Occipital lobe (tissue), 3 donors: ENCODE measurements around the gene SQOR. TPM values are rescaled to one million over a fixed set of nuclear protein-coding genes. Genes with fewer than 3 reads are reported as not detected.

ENCODE experiments used
- DNase-seq: peaks from one replicate; lab custom pipeline; 2025; lab: John Stamatoyannopoulos, UW
- small RNA-seq: library from RNA; depleted of rRNA; stranded (forward); fragments of <200 nt; gene quantifications from one replicate; pipeline ENCODE3, GENCODE V24; 2014
- total RNA-seq: library from RNA; depleted of rRNA; stranded (reverse); fragments of >200 nt; gene quantifications from one replicate; pipeline ENCODE4 v1.2.3, GENCODE V29; 2014

SQOR gene
- total RNA-seq, 1 donor from 2014 or later: 3.1 TPM

DNA sequence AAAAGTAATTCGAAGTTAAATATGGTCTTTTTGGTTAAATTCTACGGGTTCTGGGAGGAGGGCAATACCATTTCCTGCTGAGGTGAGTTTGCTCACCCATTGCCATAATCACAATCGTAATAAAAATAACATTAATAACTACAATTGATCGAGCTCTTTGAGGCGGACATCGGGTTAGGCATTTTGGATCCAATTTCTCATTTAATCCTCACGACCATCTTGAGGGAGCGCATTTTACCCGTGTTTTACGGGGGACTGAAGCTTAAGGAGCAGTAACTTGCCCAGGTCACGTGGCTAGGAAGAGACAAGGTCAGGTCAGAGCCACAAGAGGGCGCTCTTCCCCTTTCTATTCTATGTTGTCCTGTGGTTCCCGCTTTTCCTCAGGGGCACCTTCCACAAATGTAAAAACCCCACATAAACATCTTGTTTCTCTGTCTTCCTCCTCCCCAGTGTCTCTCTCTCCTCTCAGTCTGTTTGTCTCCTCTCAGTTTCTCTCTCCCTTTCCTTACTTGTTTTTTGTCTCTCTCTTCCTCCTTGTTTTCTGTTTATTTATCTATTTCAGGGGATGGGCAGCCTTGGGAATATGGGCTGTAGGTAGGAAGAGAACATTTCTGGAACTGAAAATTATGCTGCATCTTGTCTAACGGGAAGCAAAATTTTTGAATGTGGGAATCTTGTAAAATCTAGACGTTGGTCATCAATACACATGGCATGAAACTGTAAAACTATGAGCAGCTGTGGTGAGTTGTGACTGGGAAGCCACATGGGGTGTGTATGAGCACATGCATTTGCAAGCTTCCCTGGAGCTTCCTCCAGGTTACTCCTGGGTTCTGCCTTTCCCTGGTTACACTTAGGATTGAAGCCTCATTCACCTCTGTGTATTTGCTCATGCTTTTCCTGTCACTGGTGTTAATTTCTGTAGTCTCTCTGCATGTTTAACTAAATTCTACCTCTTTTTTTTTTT, 71.0 kb downstream of the SQOR start:
- peak; percentile 67 for DNase-seq

DNA sequence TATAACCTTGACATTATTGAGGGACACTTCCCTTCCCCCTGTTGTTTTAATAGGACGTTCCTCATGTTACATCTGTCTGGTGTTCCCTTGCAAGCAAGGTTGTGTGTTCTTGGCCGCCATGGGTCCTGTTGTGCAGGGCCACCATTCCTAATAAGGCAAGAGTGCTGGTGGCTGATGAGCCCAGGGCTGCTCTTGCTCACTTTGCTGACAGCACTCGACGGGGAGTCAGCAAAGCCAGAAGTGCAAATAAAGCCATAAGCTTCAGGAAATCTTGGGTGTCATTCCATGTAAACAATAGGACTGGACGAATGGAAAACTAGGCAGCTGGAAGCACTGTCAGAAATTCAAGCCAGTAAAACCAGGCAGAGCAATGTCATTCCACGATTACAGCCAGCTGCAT, 75.8 kb downstream of the SQOR start:
- no peak for DNase-seq

DNA sequence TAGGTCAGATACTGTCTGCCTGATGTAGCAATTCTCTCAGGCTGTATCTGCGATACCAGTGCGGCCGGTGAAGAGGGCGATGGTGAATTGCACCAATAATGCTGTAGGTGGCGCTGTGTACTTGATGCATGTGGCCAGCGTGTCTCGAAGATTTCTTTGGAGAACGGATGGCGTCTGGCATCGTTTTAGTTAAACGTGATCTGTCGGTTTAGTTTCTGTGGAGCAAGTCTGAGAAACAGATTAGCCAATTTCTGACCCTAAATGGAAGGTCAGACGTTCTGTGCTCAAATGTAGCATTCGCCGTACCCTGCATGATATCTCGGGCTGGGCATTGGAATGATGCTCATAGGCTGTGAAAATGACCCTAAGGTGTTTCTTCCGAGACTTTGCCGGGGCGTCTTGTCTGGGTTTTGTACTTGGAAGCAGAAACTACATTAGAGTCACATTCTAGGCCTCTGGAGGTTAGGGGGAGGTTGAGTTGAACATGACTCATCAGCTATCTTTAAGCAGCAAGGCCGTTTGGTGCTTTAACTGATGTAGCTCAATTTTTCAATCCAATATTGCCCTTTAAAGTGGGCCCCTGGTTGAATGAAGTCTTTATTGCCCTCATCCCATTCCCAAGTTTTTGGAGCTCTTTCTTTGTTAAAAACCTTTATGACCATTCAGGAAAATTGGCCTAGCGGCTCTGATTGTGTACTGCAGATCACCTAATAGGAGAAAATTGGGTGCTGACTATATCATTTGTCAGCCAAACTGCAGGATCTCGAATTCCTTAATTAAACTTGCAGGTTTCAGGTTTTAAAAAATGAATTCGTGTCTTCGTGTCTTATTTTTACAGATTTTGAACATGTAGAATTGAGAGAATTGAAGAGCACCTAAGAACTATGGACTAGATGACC, 80.0 kb downstream of the SQOR start:
- peak; percentile 40 for DNase-seq

DNA sequence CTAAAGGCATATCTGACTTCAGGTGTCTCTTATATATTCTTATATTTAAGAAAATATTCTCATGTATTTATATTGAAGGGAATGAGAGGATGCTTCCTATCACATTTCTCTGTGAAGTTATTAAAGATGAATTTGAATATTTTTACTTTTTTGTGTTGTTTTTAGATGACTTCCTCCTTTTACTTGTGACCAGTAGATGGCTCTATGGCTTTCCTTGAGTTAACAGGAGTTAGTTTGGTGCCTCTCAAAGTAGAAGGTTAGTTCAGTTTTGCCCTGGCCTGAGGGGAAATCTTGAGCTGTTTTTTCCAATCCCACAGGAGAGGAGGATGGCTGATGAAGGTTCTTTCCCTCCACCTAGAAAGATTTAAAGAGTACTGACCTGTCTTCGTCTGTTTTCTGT, 80.7 kb downstream of the SQOR start:
- DNase-seq: no peak

DNA sequence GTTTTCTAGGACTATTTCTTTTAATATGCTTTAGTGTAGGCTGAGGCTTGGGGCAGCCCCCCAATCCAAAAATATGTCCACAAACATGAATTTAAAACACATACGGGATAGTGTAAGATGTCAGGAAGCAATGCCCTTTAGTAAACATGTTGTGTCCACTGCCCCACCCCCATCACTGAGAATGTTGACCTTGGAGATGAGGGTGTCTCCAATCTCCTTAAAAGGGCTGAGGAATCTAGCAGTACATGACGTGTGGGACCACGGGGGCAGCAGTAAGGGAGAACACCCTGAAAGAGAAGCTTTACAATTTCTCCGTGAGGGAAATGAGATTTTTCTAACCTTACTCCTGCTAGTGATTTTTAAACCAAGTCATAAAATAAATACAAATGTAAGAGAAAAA, 84.7 kb downstream of the SQOR start:
- no peak for DNase-seq

DNA sequence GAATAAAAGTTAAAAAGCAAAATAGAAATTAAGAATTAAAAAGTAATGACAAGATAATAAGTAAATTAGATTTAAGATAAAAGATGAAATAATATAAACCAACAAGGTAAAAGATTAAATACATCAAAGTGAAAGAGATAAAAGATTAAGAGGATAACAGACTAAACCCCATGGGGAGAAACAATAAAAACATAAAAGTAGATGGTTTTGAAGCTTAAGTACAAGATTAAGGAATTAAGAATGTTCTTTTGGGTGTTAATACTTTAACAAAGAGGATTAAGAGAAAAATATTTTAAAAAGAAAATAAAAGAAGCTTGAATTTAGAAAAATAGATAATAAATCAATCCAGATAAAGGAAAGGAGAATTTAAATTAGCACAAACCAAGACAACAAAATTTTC, 85.4 kb downstream of the SQOR start:
- no peak for DNase-seq

DNA sequence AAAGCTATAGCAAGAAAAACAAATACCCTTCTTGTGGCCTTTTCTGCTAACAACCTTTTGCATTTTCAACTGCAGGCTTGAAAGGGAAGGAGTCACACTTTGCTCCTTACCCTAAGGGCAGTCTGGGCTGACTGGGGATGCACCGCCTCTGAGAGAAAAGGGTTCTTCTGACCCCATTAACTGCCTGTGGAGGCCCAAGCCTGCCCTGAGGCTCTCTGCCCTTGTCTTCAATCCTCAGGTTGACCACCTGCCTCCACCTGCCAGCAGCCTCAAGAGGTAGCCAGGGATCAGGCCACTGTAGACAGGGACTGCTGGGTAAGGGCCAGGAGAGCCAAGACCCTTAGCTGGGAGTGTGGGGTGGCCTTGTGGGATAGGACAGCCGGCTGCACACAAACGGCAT, 93.8 kb downstream of the SQOR start:
- no peak for DNase-seq

DNA sequence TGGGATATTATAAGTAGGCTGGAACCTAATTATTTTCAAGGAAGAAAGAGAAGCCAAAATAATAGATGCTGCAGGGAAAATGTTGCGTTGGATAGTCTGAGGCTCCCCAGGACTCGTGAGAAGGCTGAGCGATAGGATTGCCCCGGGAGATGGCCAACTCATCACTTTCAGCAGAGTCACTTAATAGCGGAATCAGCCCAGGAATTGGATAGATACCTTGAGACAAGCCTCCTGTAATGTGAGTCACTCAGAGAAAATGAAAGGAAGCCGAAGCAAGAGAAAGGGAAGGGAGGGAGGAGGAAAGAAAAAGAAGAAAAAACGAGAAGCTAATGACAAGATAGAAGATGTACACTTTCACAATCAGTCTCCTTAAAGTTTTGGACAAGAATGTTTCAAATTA, 94.3 kb downstream of the SQOR start:
- DNase-seq: no peak

DNA sequence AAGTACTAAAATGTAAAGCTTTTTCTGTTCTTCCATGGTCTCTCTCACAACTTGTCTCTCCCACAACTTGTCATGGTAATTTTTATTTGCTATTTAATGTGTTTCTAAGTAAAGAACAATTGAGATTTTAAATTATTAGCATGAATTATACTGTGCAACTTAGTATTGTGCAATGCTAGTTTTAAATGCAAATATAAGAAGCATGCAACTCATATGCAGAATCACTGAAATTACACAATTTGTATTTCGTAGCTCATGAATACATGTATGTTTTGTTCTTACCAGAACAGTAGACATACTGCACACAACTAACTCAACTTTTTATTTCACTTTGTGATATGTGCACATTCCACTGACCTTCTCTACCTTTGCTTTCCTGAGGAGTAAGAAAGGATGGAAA, 96.5 kb downstream of the SQOR start:
- DNase-seq: no peak

DNA sequence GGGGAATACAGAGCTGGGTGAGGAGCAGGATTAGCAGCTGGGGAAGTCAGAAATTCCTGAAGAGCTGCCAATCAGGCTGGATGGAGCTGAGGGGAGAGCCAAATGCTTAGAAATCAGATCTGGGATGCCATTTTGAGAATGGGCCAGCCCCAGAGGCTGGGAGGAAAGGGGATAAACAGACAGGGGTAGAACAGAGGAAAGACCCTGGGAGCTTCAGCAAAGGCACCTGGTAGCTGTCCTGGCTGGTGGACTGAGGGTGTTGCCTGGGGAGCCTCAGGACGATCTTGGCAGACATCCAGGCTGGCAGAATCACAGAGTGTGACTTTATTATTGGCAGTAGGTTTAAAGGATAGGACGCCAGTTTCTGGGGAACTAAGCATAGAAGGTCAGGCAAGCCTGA, 97.8 kb downstream of the SQOR start:
- no peak for DNase-seq

DNA sequence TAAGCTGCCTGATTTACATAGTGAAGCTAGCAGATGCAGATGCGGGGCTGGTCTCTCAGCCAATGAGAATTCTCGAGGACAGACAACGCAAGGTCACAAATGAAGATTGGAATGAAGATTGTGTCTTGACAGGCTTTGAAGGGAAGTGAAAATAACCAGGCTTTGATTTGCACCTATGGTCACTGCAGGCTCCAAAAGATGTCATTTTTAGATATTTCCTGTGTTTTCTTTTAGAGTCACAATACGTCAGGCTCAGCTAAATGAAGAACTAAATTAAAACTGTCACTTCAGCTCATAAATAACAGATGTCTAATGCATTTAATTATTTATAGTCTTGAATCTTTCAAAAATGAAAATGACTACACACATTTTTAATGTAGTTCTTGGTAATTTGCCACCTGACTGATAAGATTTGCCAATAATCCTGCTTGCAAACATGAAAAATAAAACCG, 99.5 kb downstream of the SQOR start:
- no peak for DNase-seq

Small RNA genes within 50 kb of the gene (small RNA-seq; reads per million reads assigned to genes)
- gene RF00019: not detected

Other genes with a start within 250 kb of the SQOR start
- 27.0 TPM for gene SLC30A4, start 112.3 kb upstream of the SQOR start, total RNA-seq
- gene BLOC1S6, start 47.6 kb upstream of the SQOR start, total RNA-seq: 132 TPM